ENCODE results near the gene MMP17. TPM values are rescaled to one million over a fixed set of nuclear protein-coding genes. Genes with fewer than 3 reads are reported as not detected.

The MMP17 gene
- total and polyA plus RNA-seq, 2 of the 4 experiments (the other 2 are of a cell fraction), result 1.4 to 11.8 TPM

GRCh38 chr12:131862994-131863710, 35.0 kb downstream of the MMP17 start:
- H4K8ac ChIP-seq (ENCODE audit: low read depth in 2 of 2, low read length in 2 of 2), result no peak overlapping the region
- H3K36me3 ChIP-seq (ENCODE audit: control insufficient read depth, insufficient read depth, low read length), result no peaks in the 10 kb centered on the region
- H3K79me1 ChIP-seq (ENCODE audit: low read depth in 1 of 2, low read length in 2 of 2), result no peaks in the 10 kb centered on the region
- WGBS, 2 experiments (ENCODE audit: extremely low coverage in 2 of 2, insufficient read length in 1 of 2), result no CpG with 5 or more reads among the region's 20 CpGs
- 0 out of 2 replicates have a peak overlapping the region, but pooled peaks have one; percentile 51 for H2AK5ac ChIP-seq (ENCODE audit: low read depth, low read length)
- H4K5ac ChIP-seq (ENCODE audit: low read depth, low read length), result no peak overlapping the region
- no peak overlapping the region for H3K4me3 ChIP-seq (ENCODE audit: insufficient read depth, low read depth, low read length)
- H3K4me1 ChIP-seq (ENCODE audit: control insufficient read depth, insufficient read depth, low read length), result peaks cover 8% of the 10 kb centered on the region
- H3K4me2 ChIP-seq (ENCODE audit: low read depth, low read length), result no peak overlapping the region
- DNase-seq, result no peak
- H2BK5ac ChIP-seq (ENCODE audit: low read depth, low read length, poor library complexity, severe bottlenecking), result no peak overlapping the region
- H3K23ac ChIP-seq (ENCODE audit: low read depth, low read length), result no peak overlapping the region
- POLR2A ChIA-PET (ENCODE audit: unreplicated experiment), result no interaction called here
- peaks cover 7% of the 10 kb centered on the region for H3K9me1 ChIP-seq (ENCODE audit: insufficient read depth, low read length)
- peak overlapping the region; percentile 72 for H2AFZ ChIP-seq (replicated peaks; ENCODE audit: low read length, poor library complexity)
- dilution Hi-C loops (cut with HindIII; ENCODE audit: low sequenced_read_pairs, unreplicated experiment) (no loop called here), in situ Hi-C loops (cut with MboI; ENCODE audit: low sequenced_read_pairs) (no loop called here), intact Hi-C loops (cut with micrococcal nuclease) (no loop called here)
- no peak for ATAC-seq (ENCODE audit: low read depth)
- no peak overlapping the region for H2BK15ac ChIP-seq (ENCODE audit: low read depth, low read length)
- H2BK120ac ChIP-seq (ENCODE audit: low read depth, low read length), result 0 out of 2 replicates have a peak overlapping the region, but pooled peaks have one; percentile 3
- H3K14ac ChIP-seq (replicated peaks; ENCODE audit: low read depth, low read length), result no peak overlapping the region
- no peaks in the 10 kb centered on the region for H4K20me1 ChIP-seq (ENCODE audit: insufficient read depth, low read length)
- no peak for TF ChIP-seq POLR2A (IDR thresholded peaks at IDR 0.05; ENCODE audit: low read depth, low read length)
- TF ChIP-seq NFE2L2 (IDR thresholded peaks at IDR 0.05; ENCODE audit: low read depth, low read length), result no peak
- no peak for TF ChIP-seq RCOR1 (IDR thresholded peaks at IDR 0.05; ENCODE audit: insufficient replicate concordance, low read length)
- no peak for TF ChIP-seq SMC3 (IDR thresholded peaks at IDR 0.05; ENCODE audit: low read depth, low read length)
- TF ChIP-seq MAFK (IDR thresholded peaks at IDR 0.05; ENCODE audit: low read depth, low read length), result peak; percentile 96
- TF ChIP-seq MXI1 (IDR thresholded peaks at IDR 0.05; ENCODE audit: borderline replicate concordance, low read depth, low read length), result no peak
- no peak for TF ChIP-seq CHD1 (IDR thresholded peaks at IDR 0.05; ENCODE audit: low read depth, low read length)
- no peak for TF ChIP-seq ELK1 (IDR thresholded peaks at IDR 0.05; ENCODE audit: borderline replicate concordance, low read depth, low read length)
- peak; percentile 74 for TF ChIP-seq CEBPB (IDR thresholded peaks at IDR 0.05; ENCODE audit: low read depth, low read length)
- TF ChIP-seq MAZ (IDR thresholded peaks at IDR 0.05; ENCODE audit: borderline replicate concordance, low read depth, low read length), result no peak
- TF ChIP-seq, protein P1, sequence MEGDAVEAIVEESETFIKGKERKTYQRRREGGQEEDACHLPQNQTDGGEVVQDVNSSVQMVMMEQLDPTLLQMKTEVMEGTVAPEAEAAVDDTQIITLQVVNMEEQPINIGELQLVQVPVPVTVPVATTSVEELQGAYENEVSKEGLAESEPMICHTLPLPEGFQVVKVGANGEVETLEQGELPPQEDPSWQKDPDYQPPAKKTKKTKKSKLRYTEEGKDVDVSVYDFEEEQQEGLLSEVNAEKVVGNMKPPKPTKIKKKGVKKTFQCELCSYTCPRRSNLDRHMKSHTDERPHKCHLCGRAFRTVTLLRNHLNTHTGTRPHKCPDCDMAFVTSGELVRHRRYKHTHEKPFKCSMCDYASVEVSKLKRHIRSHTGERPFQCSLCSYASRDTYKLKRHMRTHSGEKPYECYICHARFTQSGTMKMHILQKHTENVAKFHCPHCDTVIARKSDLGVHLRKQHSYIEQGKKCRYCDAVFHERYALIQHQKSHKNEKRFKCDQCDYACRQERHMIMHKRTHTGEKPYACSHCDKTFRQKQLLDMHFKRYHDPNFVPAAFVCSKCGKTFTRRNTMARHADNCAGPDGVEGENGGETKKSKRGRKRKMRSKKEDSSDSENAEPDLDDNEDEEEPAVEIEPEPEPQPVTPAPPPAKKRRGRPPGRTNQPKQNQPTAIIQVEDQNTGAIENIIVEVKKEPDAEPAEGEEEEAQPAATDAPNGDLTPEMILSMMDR (conservative IDR thresholded peaks at IDR 0.05; ENCODE audit: low read depth, low read length), result no peak
- no peak for TF ChIP-seq FOS (IDR thresholded peaks at IDR 0.05; ENCODE audit: low read depth, low read length)
- no peak for TF ChIP-seq RAD21 (IDR thresholded peaks at IDR 0.05; ENCODE audit: low read length)
- CTCF ChIA-PET, result no interaction called here
- H4K91ac ChIP-seq (ENCODE audit: insufficient read depth, low read depth, low read length), result no peak overlapping the region
- H3K27me3 ChIP-seq (ENCODE audit: control insufficient read depth, insufficient read depth, low read length), result no peaks in the 10 kb centered on the region
- BruUV-seq (replicated peaks), result no TSS peak
- no peak overlapping the region for H2BK20ac ChIP-seq (ENCODE audit: low read depth, low read length)
- H3K56ac ChIP-seq (ENCODE audit: extremely low read depth, insufficient read depth, low read length), result no peak overlapping the region
- no peak overlapping the region for H3K27ac ChIP-seq (ENCODE audit: insufficient read depth, low read length)
- no peak overlapping the region for H3K18ac ChIP-seq (ENCODE audit: low read depth, low read length)
- no peaks in the 10 kb centered on the region for H3K9me3 ChIP-seq (ENCODE audit: control insufficient read depth, insufficient read depth, low read length)
- no peak overlapping the region for H3K9ac ChIP-seq (ENCODE audit: low read depth, low read length)
- H2AK9ac ChIP-seq (replicated peaks; ENCODE audit: low read depth, low read length, poor library complexity), result peak overlapping the region; percentile 82
- H3K4ac ChIP-seq (ENCODE audit: low read depth, low read length), result no peak overlapping the region
